ENCODE measurements around the gene ABI2. TPM values are rescaled to one million over a fixed set of nuclear protein-coding genes. Genes with fewer than 3 reads are reported as not detected.

Gene ABI2
- total RNA-seq, 1 experiment from 2014 or later: 75.6 TPM

GRCh38 chr2:203352604-203353255, 24.5 kb downstream of the ABI2 start:
- no peak overlapping the region for H3K9ac ChIP-seq (ENCODE audit: low read length)
- BruUV-seq (replicated peaks): no TSS peak
- ChIA-PET RAD21 (ENCODE audit: low non-redundant PET in 1 of 2, low total read pairs in 2 of 2, uncharacterized antibody in 2 of 2, unreplicated experiment in 2 of 2) (no interaction called here), POLR2A (no interaction called here), CTCF (no interaction called here)
- no peak overlapping the region for H3K4me2 ChIP-seq (ENCODE audit: low read length)
- H2AFZ ChIP-seq (ENCODE audit: low read depth, low read length, poor library complexity, severe bottlenecking): no peak overlapping the region
- no peaks in the 10 kb centered on the region for H4K20me1 ChIP-seq (ENCODE audit: insufficient read depth)
- H3K36me3 ChIP-seq (ENCODE audit: control insufficient read depth in 1 of 2, insufficient read depth in 2 of 2, low read length in 2 of 2): peaks cover 0 to 2% of the 10 kb centered on the region in 2 experiments; a peak in 1 of 4 replicates
- H3K9me2 ChIP-seq (ENCODE audit: insufficient read depth): no peaks in the 10 kb centered on the region
- H3K27ac ChIP-seq (ENCODE audit: low read depth, low read length): no peak overlapping the region
- no peaks in the 10 kb centered on the region for H3K27me3 ChIP-seq (ENCODE audit: insufficient read depth, low read length)
- TF ChIP-seq CBX3 (IDR thresholded peaks at IDR 0.05; ENCODE audit: low read depth) (no peak), EZH2phosphoT487 (IDR thresholded peaks at IDR 0.05; ENCODE audit: borderline replicate concordance) (no peak), TCF7L2 (IDR thresholded peaks at IDR 0.05; ENCODE audit: borderline replicate concordance, extremely low read depth, insufficient read depth, insufficient read length) (no peak), YY1 (IDR thresholded peaks at IDR 0.05; ENCODE audit: extremely low read depth, insufficient replicate concordance, low read depth, low read length) (no peak), FOSL1 (IDR thresholded peaks at IDR 0.05; ENCODE audit: low read depth) (no peak), ZFX (IDR thresholded peaks at IDR 0.05) (no peak), ZNF274 (IDR thresholded peaks at IDR 0.05; ENCODE audit: low read depth, low read length) (no peak), CTCF (IDR thresholded peaks at IDR 0.05 in 2 of 3, conservative IDR thresholded peaks at IDR 0.05 in 1 of 3; ENCODE audit: borderline replicate concordance in 1 of 3, insufficient read depth in 1 of 3, low read depth in 2 of 3, low read length in 2 of 3) (no peak), ATF3 (IDR thresholded peaks at IDR 0.05) (no peak)
- no peaks in the 10 kb centered on the region; a peak in 1 of 4 replicates for H3K9me3 ChIP-seq (ENCODE audit: control insufficient read depth in 1 of 2, insufficient read depth in 1 of 2, low read depth in 1 of 2, low read length in 2 of 2)
- H3K79me2 ChIP-seq (ENCODE audit: insufficient read depth, low read length): peaks cover 82% of the 10 kb centered on the region
- H3K4me3 ChIP-seq (replicated peaks in 1 of 2; ENCODE audit: low read depth in 1 of 2, low read length in 2 of 2): no peak overlapping the region
- no peaks in the 10 kb centered on the region for H3K4me1 ChIP-seq (ENCODE audit: control insufficient read depth in 1 of 2, insufficient read depth in 2 of 2, low read length in 2 of 2)
- intact Hi-C loops (cut with micrococcal nuclease): no loop called here
- DNase-seq (ENCODE audit: low read depth, low spot score) (no peak), ATAC-seq (no peak)

Measured in HCT116 (cell line).